IMR-90 (cell line): ENCODE data around the gene RIMOC1. TPM values are rescaled to one million over a fixed set of nuclear protein-coding genes. Genes with fewer than 3 reads are reported as not detected.

Source experiments
- ATAC-seq: fragments of 200-7000 bp; cut with Tn5 transposase; 2 replicates; pipeline ENCODE4 v1.9.1; 2020; ENCODE audit warnings: low read depth, mild to moderate bottlenecking, moderate library complexity
- BruUV-seq: library from RNA; stranded (reverse); fragments of 400-500 nt; replicated peaks from 2 replicates; lab custom pipeline; 2021; lab: Mats Ljungman, UMichigan
- CTCF ChIA-PET: fragments of 300-600 bp; formaldehyde crosslinking; extraction: SDS; loops from one replicate; lab custom pipeline; 2021; ENCODE audit warnings: antibody characterized with exemption; lab: Yijun Ruan, JAX
- POLR2A ChIA-PET: fragments of 300-600 bp; sonication (Branson Sonifier 250); formaldehyde crosslinking; loops from one replicate; lab custom pipeline; 2022; ENCODE audit warnings: antibody characterized with exemption; ENCODE audit not compliant: unreplicated experiment; lab: Charles Lee
- DNase-seq: peaks from one replicate; pipeline ENCODE4 v3.0.0; 2013
- H2AFZ ChIP-seq: replicated peaks from 2 replicates; pipeline ENCODE3; 2013; ENCODE audit warnings: low read length, mild to moderate bottlenecking; ENCODE audit not compliant: poor library complexity
- H2AK5ac ChIP-seq: 2 replicates; pipeline ENCODE4 v1.6.1; 2013; ENCODE audit warnings: low read depth, low read length, inconsistent platforms
- H2AK9ac ChIP-seq: replicated peaks from 2 replicates; pipeline ENCODE3; 2013; ENCODE audit warnings: mild to moderate bottlenecking, low read depth, low read length, moderate library complexity; ENCODE audit not compliant: poor library complexity
- H2BK120ac ChIP-seq: 2 replicates; pipeline ENCODE4 v1.6.1; 2013; ENCODE audit warnings: low read depth, low read length, inconsistent platforms
- H2BK15ac ChIP-seq: 3 replicates; pipeline ENCODE4 v1.6.1; 2013; ENCODE audit warnings: low read depth, low read length, inconsistent platforms
- H2BK20ac ChIP-seq: 2 replicates; pipeline ENCODE4 v1.6.1; 2013; ENCODE audit warnings: low read depth, mild to moderate bottlenecking, inconsistent platforms, low read length, moderate library complexity
- H2BK5ac ChIP-seq: 2 replicates; pipeline ENCODE4 v1.6.1; 2013; ENCODE audit warnings: mild to moderate bottlenecking, low read depth, low read length, inconsistent platforms; ENCODE audit not compliant: poor library complexity, severe bottlenecking
- H3K14ac ChIP-seq: replicated peaks from 2 replicates; pipeline ENCODE4 v1.6.1; 2013; ENCODE audit warnings: low read depth, low read length, inconsistent platforms
- H3K18ac ChIP-seq: 2 replicates; pipeline ENCODE4 v1.6.1; 2013; ENCODE audit warnings: low read depth, low read length, control low read depth
- H3K23ac ChIP-seq: 2 replicates; pipeline ENCODE4 v1.6.1; 2013; ENCODE audit warnings: low read depth, low read length, inconsistent platforms
- H3K27ac ChIP-seq: 2 replicates; pipeline ENCODE4 v1.5.1; 2013; ENCODE audit warnings: mild to moderate bottlenecking, control low read depth, low read length; ENCODE audit not compliant: insufficient read depth
- H3K27me3 ChIP-seq: 2 replicates; pipeline ENCODE4 v1.6.1; 2013; ENCODE audit warnings: low read length; ENCODE audit not compliant: control insufficient read depth, insufficient read depth
- H3K36me3 ChIP-seq: 2 replicates; pipeline ENCODE4 v1.6.1; 2013; ENCODE audit warnings: low read length, mixed read lengths; ENCODE audit not compliant: control insufficient read depth, insufficient read depth
- H3K4ac ChIP-seq: 2 replicates; pipeline ENCODE4 v1.6.1; 2013; ENCODE audit warnings: low read depth, low read length, inconsistent platforms
- H3K4me1 ChIP-seq: 2 replicates; pipeline ENCODE4 v1.6.1; 2013; ENCODE audit warnings: low read length, mixed read lengths; ENCODE audit not compliant: control insufficient read depth, insufficient read depth
- H3K4me2 ChIP-seq: 2 replicates; pipeline ENCODE4 v1.6.1; 2013; ENCODE audit warnings: low read depth, mild to moderate bottlenecking, control low read depth, low read length, moderate library complexity
- H3K4me3 ChIP-seq: 2 replicates; pipeline ENCODE4 v1.5.1; 2013; ENCODE audit warnings: low read depth, mild to moderate bottlenecking, control low read depth, low read length, moderate library complexity; ENCODE audit not compliant: insufficient read depth
- H3K56ac ChIP-seq: 2 replicates; pipeline ENCODE4 v1.6.1; 2013; ENCODE audit warnings: low read length, inconsistent platforms; ENCODE audit not compliant: insufficient read depth; ENCODE audit errors: extremely low read depth
- H3K79me1 ChIP-seq, 2 experiments: 2 replicates each; pipeline ENCODE4 v1.6.1; 2013; ENCODE audit warnings: low read length in 2 of 2, inconsistent platforms in 1 of 2, low read depth in 1 of 2
- H3K9ac ChIP-seq: 2 replicates; pipeline ENCODE4 v1.6.1; 2013; ENCODE audit warnings: low read depth, low read length, control low read depth
- H3K9me1 ChIP-seq: 2 replicates; pipeline ENCODE4 v1.6.1; 2013; ENCODE audit warnings: low read length, inconsistent platforms; ENCODE audit not compliant: insufficient read depth
- H3K9me3 ChIP-seq: 2 replicates; pipeline ENCODE4 v1.6.1; 2013; ENCODE audit warnings: low read length; ENCODE audit not compliant: control insufficient read depth, insufficient read depth
- H4K20me1 ChIP-seq: 2 replicates; pipeline ENCODE4 v1.6.1; 2013; ENCODE audit warnings: low read length, inconsistent platforms; ENCODE audit not compliant: insufficient read depth
- H4K5ac ChIP-seq: 2 replicates; pipeline ENCODE4 v1.6.1; 2013; ENCODE audit warnings: mild to moderate bottlenecking, low read depth, low read length, control low read depth
- H4K8ac ChIP-seq, 2 experiments: 2 replicates each; pipeline ENCODE4 v1.6.1; 2013; ENCODE audit warnings: low read depth in 2 of 2, low read length in 2 of 2, control low read depth in 1 of 2, inconsistent platforms in 1 of 2
- H4K91ac ChIP-seq: 2 replicates; pipeline ENCODE4 v1.6.1; 2013; ENCODE audit warnings: low read depth, low read length, inconsistent platforms; ENCODE audit not compliant: insufficient read depth
- BHLHE40 ChIP-seq: fragments of 150-350 bp; IDR thresholded peaks from 2 replicates; pipeline ENCODE4 v1.6.1; 2016; ENCODE audit warnings: mild to moderate bottlenecking, low read depth, low read length
- CTCF ChIP-seq: conservative IDR thresholded peaks from 2 replicates; pipeline ENCODE4 v1.5.1; 2012; ENCODE audit warnings: mild to moderate bottlenecking, low read depth, low read length, improper control_type of control experiment
- MAFK ChIP-seq: IDR thresholded peaks from 2 replicates; pipeline ENCODE4 v1.6.1; 2012; ENCODE audit warnings: low read depth, low read length, improper control_type of control experiment
- MAZ ChIP-seq: IDR thresholded peaks from 2 replicates; pipeline ENCODE4 v1.6.1; 2012; ENCODE audit warnings: low read depth, mild to moderate bottlenecking, low read length, improper control_type of control experiment, moderate library complexity, borderline replicate concordance
- MXI1 ChIP-seq: IDR thresholded peaks from 2 replicates; pipeline ENCODE4 v1.6.1; 2012; ENCODE audit warnings: low read depth, mild to moderate bottlenecking, low read length, moderate library complexity, borderline replicate concordance
- NFE2L2 ChIP-seq: fragments of 150-350 bp; IDR thresholded peaks from 2 replicates; pipeline ENCODE4 v1.6.1; 2016; ENCODE audit warnings: low read depth, mild to moderate bottlenecking, low read length
- RAD21 ChIP-seq: IDR thresholded peaks from 2 replicates; pipeline ENCODE4 v1.6.1; 2012; ENCODE audit warnings: low read length, improper control_type of control experiment
- RCOR1 ChIP-seq: IDR thresholded peaks from 2 replicates; pipeline ENCODE4 v1.6.1; 2012; ENCODE audit warnings: mild to moderate bottlenecking, low read length, improper control_type of control experiment; ENCODE audit not compliant: insufficient replicate concordance
- WGBS, 2 experiments: methylation state at CpG; one replicate each; pipeline versions ENCODE4 v1.1.5 to v1.1.7; 2013; ENCODE audit warnings: missing lambda C conversion rate in 2 of 2; ENCODE audit not compliant: insufficient read length in 1 of 2; ENCODE audit errors: extremely low coverage in 2 of 2; 5-methylcytosine and 5-hydroxymethylcytosine counted together
- dilution Hi-C: fragments of 300-500 bp; cut with HindIII; formaldehyde crosslinking; loops from one replicate; pipeline ENCODE4 v1.14.3; 2018; ENCODE audit warnings: low sequenced_read_pairs; ENCODE audit not compliant: unreplicated experiment
- in situ Hi-C: fragments of 300-500 bp; cut with MboI; formaldehyde crosslinking; loops from 3 replicates; pipeline ENCODE4 v1.14.3; 2019; ENCODE audit warnings: low sequenced_read_pairs, inconsistent platforms, mixed read lengths
- intact Hi-C: fragments of 100-400 bp; cut with micrococcal nuclease; formaldehyde crosslinking; loops from 2 replicates; pipeline ENCODE4 v1.10.0; 2022
- polyA plus RNA-seq, 3 experiments: library from polyadenylated mRNA; depleted of rRNA; stranded (reverse); fragments of >200 nt; gene quantifications; 2 replicates each; pipeline ENCODE4 v1.2.3, GENCODE V29; 2012; ENCODE audit warnings: low replicate concordance in 1 of 3
- total RNA-seq: library from RNA; depleted of rRNA; stranded (reverse); fragments of >200 nt; gene quantifications from 2 replicates; pipeline ENCODE4 v1.2.3, GENCODE V29; 2012
- TF ChIP-seq, protein P1 (sequence below): fragments of 150-350 bp; IDR thresholded peaks from 2 replicates; pipeline ENCODE4 v1.6.1; 2017; ENCODE audit warnings: mild to moderate bottlenecking, antibody characterized with exemption, low read length, low read depth

RIMOC1 gene
- total and polyA plus RNA-seq, 2 of the 4 experiments (the other 2 are of a cell fraction) = 4.1 to 9.0 TPM

- Histone ChIP-seq H3K23ac (no peak overlapping the region), H3K4ac (no peak overlapping the region), H2AK9ac (no peak overlapping the region), H2BK20ac (no peak overlapping the region), H4K5ac (no peak overlapping the region), H2BK15ac (no peak overlapping the region), H3K4me3 (no peak overlapping the region), H2AK5ac (no peak overlapping the region), H4K8ac (no peak overlapping the region), H2BK120ac (no peak overlapping the region), H3K4me1 (no peaks in the 10 kb centered on the region), H3K79me1 (no peaks in the 10 kb centered on the region), H3K9me1 (no peaks in the 10 kb centered on the region), H2BK5ac (no peak overlapping the region), H3K36me3 (no peaks in the 10 kb centered on the region), H3K18ac (no peak overlapping the region), H3K9me3 (no peaks in the 10 kb centered on the region), H3K27ac (no peak overlapping the region), H3K14ac (no peak overlapping the region), H3K27me3 (peaks cover 1% of the 10 kb centered on the region), H4K91ac (no peak overlapping the region), H3K4me2 (no peak overlapping the region), H2AFZ (no peak overlapping the region), H3K56ac (no peak overlapping the region), H4K20me1 (no peaks in the 10 kb centered on the region), H3K9ac (no peak overlapping the region)
- POLR2A ChIA-PET = no interaction called here
- intact Hi-C loops (no loop called here), in situ Hi-C loops (no loop called here), dilution Hi-C loops (no loop called here)
- no TSS peak for BruUV-seq
- no peak for DNase-seq
- TF ChIP-seq, protein P1, sequence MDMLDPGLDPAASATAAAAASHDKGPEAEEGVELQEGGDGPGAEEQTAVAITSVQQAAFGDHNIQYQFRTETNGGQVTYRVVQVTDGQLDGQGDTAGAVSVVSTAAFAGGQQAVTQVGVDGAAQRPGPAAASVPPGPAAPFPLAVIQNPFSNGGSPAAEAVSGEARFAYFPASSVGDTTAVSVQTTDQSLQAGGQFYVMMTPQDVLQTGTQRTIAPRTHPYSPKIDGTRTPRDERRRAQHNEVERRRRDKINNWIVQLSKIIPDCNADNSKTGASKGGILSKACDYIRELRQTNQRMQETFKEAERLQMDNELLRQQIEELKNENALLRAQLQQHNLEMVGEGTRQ = no peak
- no peak for TF ChIP-seq RAD21
- TF ChIP-seq RCOR1 = no peak
- TF ChIP-seq NFE2L2 = no peak
- no peak for TF ChIP-seq BHLHE40
- no peak for TF ChIP-seq MAZ
- no peak for TF ChIP-seq CTCF
- no peak for TF ChIP-seq MAFK
- TF ChIP-seq MXI1 = no peak
- no peak for ATAC-seq
- WGBS, 2 experiments = 40% methylated on average over 1 of the region's 2 CpGs; no CpG with 5 or more reads in 1 of the 2 experiments
- CTCF ChIA-PET = interaction anchor here (0.7 kb wide), 1 partner anchor 11 kb away, joined by 3 read pairs; no protein-coding TSS in a partner anchor
Observed at GRCh38 chr5:41876678-41877077, 27.5 kb upstream of the RIMOC1 start.
